ENCODE results near the gene XPOT.
"Not testable (repeated sequence)": the region's sequence is repeated elsewhere in the genome, so short reads cannot be mapped to it uniquely, and the experiment has no call there.

- TF ChIP-seq POLR2A, EP300 (IDR thresholded peaks at IDR 0.05): not testable (repeated sequence)
- TF ChIP-seq, protein P1, sequence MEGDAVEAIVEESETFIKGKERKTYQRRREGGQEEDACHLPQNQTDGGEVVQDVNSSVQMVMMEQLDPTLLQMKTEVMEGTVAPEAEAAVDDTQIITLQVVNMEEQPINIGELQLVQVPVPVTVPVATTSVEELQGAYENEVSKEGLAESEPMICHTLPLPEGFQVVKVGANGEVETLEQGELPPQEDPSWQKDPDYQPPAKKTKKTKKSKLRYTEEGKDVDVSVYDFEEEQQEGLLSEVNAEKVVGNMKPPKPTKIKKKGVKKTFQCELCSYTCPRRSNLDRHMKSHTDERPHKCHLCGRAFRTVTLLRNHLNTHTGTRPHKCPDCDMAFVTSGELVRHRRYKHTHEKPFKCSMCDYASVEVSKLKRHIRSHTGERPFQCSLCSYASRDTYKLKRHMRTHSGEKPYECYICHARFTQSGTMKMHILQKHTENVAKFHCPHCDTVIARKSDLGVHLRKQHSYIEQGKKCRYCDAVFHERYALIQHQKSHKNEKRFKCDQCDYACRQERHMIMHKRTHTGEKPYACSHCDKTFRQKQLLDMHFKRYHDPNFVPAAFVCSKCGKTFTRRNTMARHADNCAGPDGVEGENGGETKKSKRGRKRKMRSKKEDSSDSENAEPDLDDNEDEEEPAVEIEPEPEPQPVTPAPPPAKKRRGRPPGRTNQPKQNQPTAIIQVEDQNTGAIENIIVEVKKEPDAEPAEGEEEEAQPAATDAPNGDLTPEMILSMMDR (IDR thresholded peaks at IDR 0.05) = not testable (repeated sequence)
These were observed 43.0 kb upstream of the XPOT start for GRCh38 chr12:64361173-64361572.

All from ovary (tissue), 3 donors.